ENCODE results near the gene CIAO2B. TPM values are rescaled to one million over a fixed set of nuclear protein-coding genes. Genes with fewer than 3 reads are reported as not detected.

Gene CIAO2B
- total RNA-seq, 2 donors from 2014 or later, result 80.2 to 159 TPM

DNA sequence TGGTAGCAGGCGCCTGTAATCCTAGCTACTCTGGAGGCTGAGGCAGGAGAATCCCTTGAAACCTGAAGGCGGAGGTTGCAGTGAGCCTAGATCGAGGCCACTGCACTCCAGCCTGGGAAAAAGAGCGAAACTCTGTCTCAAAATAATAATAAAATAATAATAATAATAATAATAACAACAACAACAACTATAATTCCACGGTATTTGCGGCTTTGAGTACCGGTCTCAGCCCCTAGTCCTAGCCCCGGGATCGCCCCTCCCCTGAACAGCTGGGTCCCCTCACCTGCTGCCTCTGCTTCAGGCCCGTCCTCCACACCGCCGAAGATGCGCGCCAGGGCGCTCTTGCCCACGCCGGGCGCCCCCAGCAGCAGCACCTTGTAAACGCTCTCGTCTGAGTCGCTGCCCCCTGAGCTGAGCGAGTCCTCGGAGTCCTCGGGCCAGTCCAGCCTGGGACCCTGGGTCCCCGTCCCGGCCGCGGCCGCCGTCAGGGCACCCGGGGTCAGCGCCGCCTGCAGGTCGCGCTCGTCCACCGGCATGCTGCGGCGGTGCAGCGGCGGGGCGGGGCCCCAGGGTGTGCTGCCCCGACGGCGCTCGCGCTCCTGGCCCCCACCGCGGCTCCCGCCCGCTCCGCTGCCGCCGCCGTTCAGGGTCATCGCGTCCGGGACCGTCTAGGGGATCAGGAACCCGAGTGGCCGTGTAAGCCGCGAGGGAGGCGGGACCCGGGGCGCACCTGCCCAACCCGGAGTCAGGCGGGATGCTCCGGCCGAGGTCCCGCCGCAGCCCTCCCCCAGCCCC is 9.5 kb downstream of the CIAO2B start:
- Histone ChIP-seq H3K9me3 (no peaks in the 10 kb centered on the region), H3K27ac (peak overlapping the region; percentile 56 to 68), H3K36me3 (no peaks in the 10 kb centered on the region), H3K4me1 (replicated peaks) (peaks cover 5% of the 10 kb centered on the region), H3K27me3 (replicated peaks; ENCODE audit: insufficient read depth) (no peaks in the 10 kb centered on the region), H3K4me3 (peak overlapping the region; percentile 31 to 36)
- TF ChIP-seq, protein P1, sequence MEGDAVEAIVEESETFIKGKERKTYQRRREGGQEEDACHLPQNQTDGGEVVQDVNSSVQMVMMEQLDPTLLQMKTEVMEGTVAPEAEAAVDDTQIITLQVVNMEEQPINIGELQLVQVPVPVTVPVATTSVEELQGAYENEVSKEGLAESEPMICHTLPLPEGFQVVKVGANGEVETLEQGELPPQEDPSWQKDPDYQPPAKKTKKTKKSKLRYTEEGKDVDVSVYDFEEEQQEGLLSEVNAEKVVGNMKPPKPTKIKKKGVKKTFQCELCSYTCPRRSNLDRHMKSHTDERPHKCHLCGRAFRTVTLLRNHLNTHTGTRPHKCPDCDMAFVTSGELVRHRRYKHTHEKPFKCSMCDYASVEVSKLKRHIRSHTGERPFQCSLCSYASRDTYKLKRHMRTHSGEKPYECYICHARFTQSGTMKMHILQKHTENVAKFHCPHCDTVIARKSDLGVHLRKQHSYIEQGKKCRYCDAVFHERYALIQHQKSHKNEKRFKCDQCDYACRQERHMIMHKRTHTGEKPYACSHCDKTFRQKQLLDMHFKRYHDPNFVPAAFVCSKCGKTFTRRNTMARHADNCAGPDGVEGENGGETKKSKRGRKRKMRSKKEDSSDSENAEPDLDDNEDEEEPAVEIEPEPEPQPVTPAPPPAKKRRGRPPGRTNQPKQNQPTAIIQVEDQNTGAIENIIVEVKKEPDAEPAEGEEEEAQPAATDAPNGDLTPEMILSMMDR (IDR thresholded peaks at IDR 0.05), result peak in 3 of 4 experiments; percentile 12 to 51 (median 36)
- TF ChIP-seq POLR2AphosphoS5 (IDR thresholded peaks at IDR 0.05) (no peak), POLR2A (IDR thresholded peaks at IDR 0.05) (no peak)
- WGBS, result 11% methylated on average over 43 of the region's 72 CpGs
- DNase-seq (ENCODE audit: low spot score), result no peak
- intact Hi-C loops (cut with DNase I), result loop anchor here (1.0 kb wide), 1 partner anchor 26 kb away; no protein-coding TSS in a partner anchor

DNA sequence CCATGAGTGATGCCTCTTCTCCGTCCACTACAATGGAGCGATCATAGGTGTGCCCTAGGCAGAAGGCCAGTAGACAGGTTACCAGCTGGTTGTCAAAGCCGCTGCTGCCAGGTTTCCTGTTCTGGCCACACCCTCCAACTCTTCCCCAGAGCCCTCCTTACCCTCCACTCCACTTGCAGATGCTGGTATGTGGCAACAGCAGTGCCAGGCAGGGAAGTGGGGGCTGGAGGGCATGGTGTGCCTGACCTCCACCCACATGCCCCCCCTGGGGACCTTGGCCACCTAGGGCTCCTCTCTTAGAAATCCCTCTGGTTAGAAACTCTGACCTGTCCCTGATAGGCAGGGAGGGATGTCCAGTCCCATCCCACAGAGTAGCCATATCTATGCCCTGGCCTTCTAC is 10.3 kb downstream of the CIAO2B start:
- Histone ChIP-seq H3K27me3 (replicated peaks; ENCODE audit: insufficient read depth) (no peaks in the 10 kb centered on the region), H3K9me3 (no peaks in the 10 kb centered on the region), H3K4me3 (peak overlapping the region in 1 of 2 donors; percentile 3), H3K27ac (peak overlapping the region in 1 of 2 donors; percentile 51), H3K4me1 (replicated peaks) (peaks cover 5% of the 10 kb centered on the region), H3K36me3 (no peaks in the 10 kb centered on the region)
- intact Hi-C loops (cut with DNase I), result loop anchor here (2.0 kb wide), 1 partner anchor 19 kb away; no protein-coding TSS in a partner anchor
- no peak for DNase-seq (ENCODE audit: low spot score)
- TF ChIP-seq POLR2A (IDR thresholded peaks at IDR 0.05) (no peak), POLR2AphosphoS5 (IDR thresholded peaks at IDR 0.05) (no peak)
- TF ChIP-seq, protein P1 (IDR thresholded peaks at IDR 0.05), result no peak
- WGBS, result 71% methylated on average over 3 of the region's 3 CpGs

DNA sequence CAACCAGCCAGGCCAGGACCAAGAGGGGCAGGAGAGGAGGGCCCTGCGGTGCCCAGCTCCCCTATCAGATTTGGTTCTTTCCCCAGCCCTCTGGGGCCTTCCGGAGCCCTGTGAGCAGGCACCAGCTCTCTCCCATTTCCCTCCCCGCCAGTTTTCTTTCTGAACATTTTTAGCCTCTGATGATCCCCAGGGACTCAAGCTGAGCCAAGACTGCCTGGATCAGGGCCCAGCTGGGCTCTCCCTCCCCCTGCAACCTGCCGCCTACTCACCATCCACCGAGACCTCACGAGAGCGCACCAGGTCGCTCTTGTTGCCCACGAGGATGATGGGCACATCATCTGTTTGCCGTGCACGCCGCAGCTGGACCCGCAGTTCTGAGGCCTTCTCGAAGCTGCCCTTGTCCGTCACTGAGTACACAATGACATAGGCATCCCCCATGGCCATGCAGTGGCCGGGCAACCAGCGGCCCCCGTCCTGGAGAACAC is 10.9 kb downstream of the CIAO2B start:
- Histone ChIP-seq H3K27me3 (replicated peaks; ENCODE audit: insufficient read depth) (no peaks in the 10 kb centered on the region), H3K4me3 (peak overlapping the region in 1 of 2 donors; percentile 3), H3K4me1 (replicated peaks) (peaks cover 5% of the 10 kb centered on the region), H3K36me3 (no peaks in the 10 kb centered on the region), H3K9me3 (no peaks in the 10 kb centered on the region), H3K27ac (peak overlapping the region; percentile 30 to 51)
- TF ChIP-seq, protein P1 (IDR thresholded peaks at IDR 0.05), result no peak
- TF ChIP-seq POLR2A (IDR thresholded peaks at IDR 0.05) (no peak), POLR2AphosphoS5 (IDR thresholded peaks at IDR 0.05) (peak; percentile 19)
- intact Hi-C loops (cut with DNase I), result loop anchor here (2.0 kb wide), 1 partner anchor 18 kb away; no protein-coding TSS in a partner anchor
- no peak for DNase-seq (ENCODE audit: low spot score)
- 41% methylated on average over 18 of the region's 18 CpGs for WGBS

DNA sequence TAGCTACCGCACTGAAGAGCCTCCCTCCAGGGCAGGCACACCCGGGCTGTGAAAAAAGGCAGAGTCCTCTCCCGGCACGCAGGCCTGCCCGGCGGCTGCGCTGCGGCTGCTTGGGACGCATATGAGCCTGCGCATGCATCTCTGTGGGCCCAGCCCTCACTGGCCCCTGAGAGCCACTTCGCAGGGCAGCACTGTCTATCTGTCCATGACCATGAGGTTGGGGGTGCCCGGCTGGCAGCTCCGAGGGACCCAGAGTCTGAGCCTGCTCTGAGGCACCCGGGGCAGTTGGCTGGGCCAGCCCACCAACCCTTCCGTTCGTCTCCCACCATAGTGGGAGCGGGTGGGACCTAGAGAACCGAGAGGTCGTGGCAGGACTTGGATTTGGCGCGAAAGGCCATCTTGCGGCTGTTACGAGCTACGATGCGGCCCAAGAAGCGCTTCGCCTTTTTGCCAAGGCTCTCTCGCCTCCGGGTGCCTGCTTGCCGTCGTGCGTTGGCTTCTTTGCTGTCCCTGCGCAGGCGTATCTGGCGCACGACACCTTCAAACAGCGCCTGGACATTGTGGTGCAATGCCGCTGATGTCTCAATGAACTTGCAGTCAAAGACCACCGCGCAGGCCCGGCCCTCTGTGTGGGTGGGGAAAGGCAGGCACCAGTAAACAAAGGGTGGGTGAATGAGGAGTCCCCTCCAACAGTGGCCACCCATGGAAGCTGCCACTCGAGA is 12.3 kb downstream of the CIAO2B start:
- no peak for DNase-seq (ENCODE audit: low spot score)
- Histone ChIP-seq H3K4me1 (replicated peaks) (peaks cover 5% of the 10 kb centered on the region), H3K27me3 (replicated peaks; ENCODE audit: insufficient read depth) (no peaks in the 10 kb centered on the region), H3K4me3 (no peak overlapping the region), H3K36me3 (no peaks in the 10 kb centered on the region), H3K27ac (no peak overlapping the region), H3K9me3 (no peaks in the 10 kb centered on the region)
- intact Hi-C loops (cut with DNase I), result loop anchor here (2.0 kb wide), 1 partner anchor 17 kb away; no protein-coding TSS in a partner anchor
- TF ChIP-seq POLR2A (IDR thresholded peaks at IDR 0.05), result no peak
- no peak for TF ChIP-seq POLR2AphosphoS5 (IDR thresholded peaks at IDR 0.05)
- TF ChIP-seq, protein P1 (IDR thresholded peaks at IDR 0.05), result no peak
- 65% methylated on average over 41 of the region's 42 CpGs for WGBS
